Measurements from ENCODE around the gene BST2. TPM values are rescaled to one million over a fixed set of nuclear protein-coding genes. Genes with fewer than 3 reads are reported as not detected.

The BST2 gene
- total and polyA plus RNA-seq, 10 of the 15 experiments (the other 5 are each of a cell fraction or from before 2014, with no cell fraction given), result 16.6 to 372 (median 264) TPM

- TF ChIP-seq NKRF (conservative IDR thresholded peaks at IDR 0.05), result 0 out of 2 replicates have a peak, but pooled peaks have one; percentile 41
- peak; percentile 76 for TF ChIP-seq CBFB (IDR thresholded peaks at IDR 0.05; ENCODE audit: low read depth)
- TF ChIP-seq GABPA (IDR thresholded peaks at IDR 0.05; ENCODE audit: low read depth), result no peak
- no peak for TF ChIP-seq RB1 (IDR thresholded peaks at IDR 0.05; ENCODE audit: borderline replicate concordance)
- TF ChIP-seq JUND (IDR thresholded peaks at IDR 0.05; ENCODE audit: low read depth, low read length), result no peak
- TF ChIP-seq HDAC2 (IDR thresholded peaks at IDR 0.05), result no peak
- TF ChIP-seq TARDBP (IDR thresholded peaks at IDR 0.05; ENCODE audit: borderline replicate concordance), result no peak
- TF ChIP-seq NR2F1 (conservative IDR thresholded peaks at IDR 0.05), result peak; percentile 60; the same call in 1 of the 2 replicates
- peak; percentile 95 for TF ChIP-seq IKZF1 (conservative IDR thresholded peaks at IDR 0.05)
- TF ChIP-seq PAX8 (IDR thresholded peaks at IDR 0.05), result 0 out of 2 replicates have a peak, but pooled peaks have one; percentile 53
- TF ChIP-seq RAD21 (IDR thresholded peaks at IDR 0.05; ENCODE audit: insufficient read depth, low read depth, low read length), result no peak
- TF ChIP-seq ZBTB4 (CRISPR knock-in tag; IDR thresholded peaks at IDR 0.05), result no peak
- no peak for TF ChIP-seq SMAD5 (IDR thresholded peaks at IDR 0.05; ENCODE audit: low read depth)
- peak; percentile 71; the same call in 1 of the 2 replicates for TF ChIP-seq PML (IDR thresholded peaks at IDR 0.05; ENCODE audit: low read length)
- no peak; the same call in 1 of the 2 replicates for TF ChIP-seq BACH1 (IDR thresholded peaks at IDR 0.05; ENCODE audit: borderline replicate concordance)
- peak; percentile 64 to 75; a peak in 2 of 4 replicates for TF ChIP-seq EP300 (IDR thresholded peaks at IDR 0.05; ENCODE audit: borderline replicate concordance in 1 of 2, control insufficient read depth in 1 of 2, low read depth in 2 of 2, low read length in 2 of 2)
- no peak for TF ChIP-seq CHD4 (IDR thresholded peaks at IDR 0.05)
- TF ChIP-seq ELK1 (IDR thresholded peaks at IDR 0.05; ENCODE audit: low read depth, low read length), result no peak
- TF ChIP-seq IRF3 (IDR thresholded peaks at IDR 0.05), result no peak
- no peak for TF ChIP-seq CHD1 (IDR thresholded peaks at IDR 0.05; ENCODE audit: low read depth, low read length)
- TF ChIP-seq BRCA1 (IDR thresholded peaks at IDR 0.05; ENCODE audit: low read depth, low read length), result no peak
- peak; percentile 85 for TF ChIP-seq TBL1XR1 (IDR thresholded peaks at IDR 0.05; ENCODE audit: low read depth, low read length)
- no peak for TF ChIP-seq POLR2A (IDR thresholded peaks at IDR 0.05; ENCODE audit: low read depth, low read length)
- peak; percentile 90 for TF ChIP-seq MTA2 (IDR thresholded peaks at IDR 0.05; ENCODE audit: low read depth)
- TF ChIP-seq ASH2L (IDR thresholded peaks at IDR 0.05; ENCODE audit: borderline replicate concordance, low read depth), result no peak
- no peak for TF ChIP-seq CBX3 (IDR thresholded peaks at IDR 0.05; ENCODE audit: borderline replicate concordance, low read depth)
- no peak for TF ChIP-seq SUPT20H (IDR thresholded peaks at IDR 0.05; ENCODE audit: borderline replicate concordance, control insufficient read depth, low read depth, low read length)
These were observed 35.3 kb downstream of the BST2 start (continued) for GRCh38 chr19:17370026-17370587.
